Urinary bladder (tissue), 4 donors: ENCODE data around the gene GAP43. TPM values are rescaled to one million over a fixed set of nuclear protein-coding genes. Genes with fewer than 3 reads are reported as not detected.
"Not testable (repeated sequence)": the region's sequence is repeated elsewhere in the genome, so short reads cannot be mapped to it uniquely, and the experiment has no call there.

Experiments used
- DNase-seq: peaks from one replicate; pipeline ENCODE4 v3.0.0-alpha.2; 2015; ENCODE audit errors: extremely low spot score
- H3K27ac ChIP-seq: one replicate; pipeline ENCODE4 v1.5.1; 2013; ENCODE audit warnings: low read depth, mild to moderate bottlenecking, moderate library complexity
- H3K36me3 ChIP-seq: one replicate; pipeline ENCODE4 v1.6.1; 2013; ENCODE audit warnings: mild to moderate bottlenecking, moderate library complexity; ENCODE audit not compliant: insufficient read depth
- H3K4me1 ChIP-seq: one replicate; pipeline ENCODE4 v1.6.1; 2013; ENCODE audit warnings: mild to moderate bottlenecking, moderate library complexity; ENCODE audit not compliant: insufficient read depth
- H3K4me3 ChIP-seq: one replicate; pipeline ENCODE4 v1.5.1; 2013; ENCODE audit warnings: low read depth, low read length
- WGBS: extraction: QIAGEN DNeasy Blood & Tissue Kit; methylation state at CpG from one replicate; pipeline ENCODE4 v1.1.7; 2013; 5-methylcytosine and 5-hydroxymethylcytosine counted together
- polyA plus RNA-seq: library from polyadenylated mRNA; stranded (reverse); fragments of 200-250 nt; gene quantifications from one replicate; pipeline ENCODE4 v1.2.3, GENCODE V29; 2013
- total RNA-seq: library from RNA; depleted of rRNA; stranded (reverse); fragments of >200 nt; gene quantifications from one replicate; pipeline ENCODE4 v1.2.3, GENCODE V29; 2014
- donor health status: healthy with polysubstance abuse.
- donor health status: healthy.

The GAP43 gene
- total and polyA plus RNA-seq, 2 donors: 5.6 to 9.7 TPM

- not testable (repeated sequence) for H3K36me3 ChIP-seq, H3K27ac ChIP-seq, H3K4me1 ChIP-seq, H3K4me3 ChIP-seq, DNase-seq
- WGBS: 95% methylated on average over 1 of the region's 1 CpG
Measured at GRCh38 chr3:115752978-115753377, 129.7 kb downstream of the GAP43 start.

GRCh38 chr3:115758076-115758763, 134.9 kb downstream of the GAP43 start:
- WGBS: 77% methylated on average over 1 of the region's 1 CpG
- Histone ChIP-seq H3K4me1 (no peaks in the 10 kb centered on the region), H3K27ac (no peak overlapping the region), H3K36me3 (no peaks in the 10 kb centered on the region), H3K4me3 (no peak overlapping the region)
- DNase-seq: no peak

GRCh38 chr3:115760716-115761115, 137.4 kb downstream of the GAP43 start:
- H3K4me3 ChIP-seq: no peak overlapping the region
- no peak for DNase-seq
- no peaks in the 10 kb centered on the region for H3K36me3 ChIP-seq
- no peak overlapping the region for H3K27ac ChIP-seq
- no peaks in the 10 kb centered on the region for H3K4me1 ChIP-seq
- whole genome bisulfite sequencing: 86% methylated on average over 3 of the region's 3 CpGs

- Histone ChIP-seq H3K4me1 (no peaks in the 10 kb centered on the region), H3K27ac (no peak overlapping the region)
Measured at GRCh38 chr3:115761927-115762305, 138.6 kb downstream of the GAP43 start.

GRCh38 chr3:115766587-115767482, 143.5 kb downstream of the GAP43 start:
- DNase-seq: no peak
- no peak overlapping the region for H3K4me3 ChIP-seq
- no peaks in the 10 kb centered on the region for H3K36me3 ChIP-seq
- 52% methylated on average over 6 of the region's 6 CpGs for WGBS
- no peaks in the 10 kb centered on the region for H3K4me1 ChIP-seq
- no peak overlapping the region for H3K27ac ChIP-seq

More at GRCh38 chr3:115761927-115762305, 138.6 kb downstream of the GAP43 start:
- Histone ChIP-seq H3K36me3 (no peaks in the 10 kb centered on the region), H3K4me3 (no peak overlapping the region)
- DNase-seq: no peak

GRCh38 chr3:115768661-115769060, 145.4 kb downstream of the GAP43 start:
- no peak for DNase-seq
- H3K27ac ChIP-seq: no peak overlapping the region
- H3K36me3 ChIP-seq: no peaks in the 10 kb centered on the region
- 65% methylated on average over 3 of the region's 3 CpGs for WGBS
- H3K4me1 ChIP-seq: no peaks in the 10 kb centered on the region
- no peak overlapping the region for H3K4me3 ChIP-seq
